ENCODE data around the gene TTN. TPM values are rescaled to one million over a fixed set of nuclear protein-coding genes. Genes with fewer than 3 reads are reported as not detected.
A peak's percentile ranks its signal among the peaks of the same experiment; 100 is the strongest.

TTN gene
- total RNA-seq, 1 donor from 2014 or later = 1.3 TPM

GRCh38 chr2:178829981-178830380 lies 22.8 kb upstream of the TTN start:
- Histone ChIP-seq H4K20me1 (ENCODE audit: low read depth) (no peaks in the 10 kb centered on the region), H2AFZ (replicated peaks) (peak overlapping the region; percentile 78), H3K27me3 (no peaks in the 10 kb centered on the region), H3K4me1 (peaks cover 11% of the 10 kb centered on the region), H3F3A (ENCODE audit: low read depth) (no peaks in the 10 kb centered on the region), H3K27ac (no peak overlapping the region), H3K36me3 (no peaks in the 10 kb centered on the region), H3K9ac (no peak overlapping the region), H3K4me3 (no peak overlapping the region), H3K79me2 (ENCODE audit: low read depth) (no peaks in the 10 kb centered on the region), H3K9me3 (ENCODE audit: low read depth) (no peaks in the 10 kb centered on the region), H3K4me2 (no peak overlapping the region)
- Mint-ChIP-seq H3K4me1 (peaks cover 4% of the 10 kb centered on the region), H3K4me3 (no peak overlapping the region), H3K27ac (no peak overlapping the region), H3K36me3 (no peaks in the 10 kb centered on the region), H3K27me3 (ENCODE audit: insufficient read depth, low read depth) (no peaks in the 10 kb centered on the region), H3K9me3 (peaks cover 2% of the 10 kb centered on the region)
- no peak for TF ChIP-seq EZH2phosphoT487 (IDR thresholded peaks at IDR 0.05)
- TF ChIP-seq CTCF (IDR thresholded peaks at IDR 0.05) = no peak
- TF ChIP-seq EZH2 (IDR thresholded peaks at IDR 0.05) = no peak
- no peak for DNase-seq (ENCODE audit: low spot score)

GRCh38 chr2:178829299-178829960 lies 22.2 kb upstream of the TTN start:
- Mint-ChIP-seq H3K27ac (no peak overlapping the region), H3K36me3 (no peaks in the 10 kb centered on the region)

DNA sequence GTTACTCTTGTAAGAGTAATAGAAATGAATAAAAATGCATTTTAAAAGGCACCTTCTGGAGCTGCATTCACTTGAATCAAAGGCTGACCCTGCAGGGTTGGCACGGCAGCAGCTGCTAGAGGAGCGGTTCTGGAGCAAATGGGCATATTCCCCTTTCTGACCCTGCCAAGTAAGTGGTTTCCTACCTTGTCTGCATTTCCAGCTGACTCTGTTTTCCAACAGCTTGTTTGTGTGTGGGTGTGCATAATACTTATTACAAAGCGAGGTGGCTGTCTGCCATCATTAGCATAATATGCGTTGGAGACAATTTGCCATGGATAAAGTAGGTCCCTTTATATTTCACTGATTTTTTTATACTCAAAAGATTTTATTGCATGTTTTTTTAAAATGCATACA lies 21.3 kb upstream of the TTN start:
- H3K9me3 Mint-ChIP-seq = peaks cover 2% of the 10 kb centered on the region
- H3K4me1 ChIP-seq = peaks cover 11% of the 10 kb centered on the region
- no peaks in the 10 kb centered on the region for H3K27me3 Mint-ChIP-seq (ENCODE audit: insufficient read depth, low read depth)
- H3K36me3 Mint-ChIP-seq = no peaks in the 10 kb centered on the region
- no peak for DNase-seq (ENCODE audit: low spot score)
- no peak overlapping the region for H3K4me3 Mint-ChIP-seq
- no peaks in the 10 kb centered on the region for H3K79me2 ChIP-seq (ENCODE audit: low read depth)
- H3K36me3 ChIP-seq = no peaks in the 10 kb centered on the region
- no peak overlapping the region for H3K27ac ChIP-seq
- peaks cover 4% of the 10 kb centered on the region for H3K4me1 Mint-ChIP-seq
- H2AFZ ChIP-seq (replicated peaks) = peak overlapping the region; percentile 54
- no peak overlapping the region for H3K9ac ChIP-seq
- no peaks in the 10 kb centered on the region for H3F3A ChIP-seq (ENCODE audit: low read depth)
- H3K27me3 ChIP-seq = no peaks in the 10 kb centered on the region
- H3K9me3 ChIP-seq (ENCODE audit: low read depth) = no peaks in the 10 kb centered on the region
- H3K4me2 ChIP-seq = no peak overlapping the region
- TF ChIP-seq EZH2 (IDR thresholded peaks at IDR 0.05) (no peak), CTCF (IDR thresholded peaks at IDR 0.05) (no peak), EZH2phosphoT487 (IDR thresholded peaks at IDR 0.05) (no peak)
- H3K27ac Mint-ChIP-seq = no peak overlapping the region
- H3K4me3 ChIP-seq = no peak overlapping the region
- H4K20me1 ChIP-seq (ENCODE audit: low read depth) = no peaks in the 10 kb centered on the region

More at GRCh38 chr2:178829299-178829960, 22.2 kb upstream of the TTN start:
- Histone ChIP-seq H3F3A (ENCODE audit: low read depth) (no peaks in the 10 kb centered on the region), H3K9ac (no peak overlapping the region), H3K4me3 (no peak overlapping the region), H4K20me1 (ENCODE audit: low read depth) (no peaks in the 10 kb centered on the region), H2AFZ (replicated peaks) (peak overlapping the region; percentile 78), H3K27ac (no peak overlapping the region), H3K79me2 (ENCODE audit: low read depth) (no peaks in the 10 kb centered on the region), H3K36me3 (no peaks in the 10 kb centered on the region), H3K27me3 (no peaks in the 10 kb centered on the region), H3K4me1 (peaks cover 11% of the 10 kb centered on the region), H3K9me3 (ENCODE audit: low read depth) (no peaks in the 10 kb centered on the region), H3K4me2 (no peak overlapping the region)
- Mint-ChIP-seq H3K4me1 (peaks cover 4% of the 10 kb centered on the region), H3K27me3 (ENCODE audit: insufficient read depth, low read depth) (no peaks in the 10 kb centered on the region), H3K4me3 (no peak overlapping the region), H3K9me3 (peaks cover 2% of the 10 kb centered on the region)
- TF ChIP-seq EZH2 (IDR thresholded peaks at IDR 0.05) = no peak
- DNase-seq (ENCODE audit: low spot score) = no peak

DNA sequence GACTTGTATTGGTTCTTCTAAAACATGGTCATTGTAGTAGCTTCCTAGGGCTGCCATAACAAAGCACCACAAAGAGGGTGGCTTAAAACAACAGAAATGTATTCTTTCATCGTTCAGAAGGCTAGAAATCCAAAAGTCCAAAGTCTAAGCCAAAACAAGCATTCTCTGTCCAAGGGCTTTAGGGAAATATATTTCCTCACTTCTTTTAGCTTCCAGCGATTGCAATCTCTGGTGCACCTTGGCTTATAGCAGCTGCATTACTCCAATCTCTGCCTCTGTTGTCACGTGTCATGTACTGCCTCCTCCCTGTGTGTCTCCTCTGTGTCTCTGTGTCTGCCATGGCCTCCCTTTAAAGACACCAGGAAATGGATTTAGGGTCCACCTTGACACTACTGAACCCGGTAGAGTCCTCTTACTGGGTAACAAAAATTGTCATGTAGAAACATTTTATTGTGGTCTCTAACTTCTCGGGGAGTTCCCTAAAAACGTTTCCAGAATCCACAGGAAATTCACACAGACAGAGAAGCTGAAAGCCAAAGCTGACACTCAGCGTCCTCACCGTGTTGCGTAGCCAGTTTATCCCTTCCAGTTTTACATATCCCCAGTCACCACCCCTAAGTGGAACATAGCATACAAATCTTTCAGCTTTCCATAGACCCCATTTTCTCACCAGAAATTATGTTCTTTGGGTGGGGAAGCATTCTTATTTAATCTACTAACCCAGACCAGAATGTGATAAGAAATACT lies 20.7 kb upstream of the TTN start:
- DNase-seq (ENCODE audit: low spot score) = no peak
- Histone ChIP-seq H3K27ac (no peak overlapping the region), H2AFZ (replicated peaks) (peak overlapping the region; percentile 54), H3K9me3 (ENCODE audit: low read depth) (no peaks in the 10 kb centered on the region), H3K79me2 (ENCODE audit: low read depth) (no peaks in the 10 kb centered on the region), H3F3A (ENCODE audit: low read depth) (no peaks in the 10 kb centered on the region), H3K4me2 (no peak overlapping the region), H3K9ac (no peak overlapping the region), H3K4me1 (peaks cover 11% of the 10 kb centered on the region), H4K20me1 (ENCODE audit: low read depth) (no peaks in the 10 kb centered on the region), H3K27me3 (no peaks in the 10 kb centered on the region), H3K4me3 (no peak overlapping the region), H3K36me3 (no peaks in the 10 kb centered on the region)
- H3K27me3 Mint-ChIP-seq (ENCODE audit: insufficient read depth, low read depth) = no peaks in the 10 kb centered on the region
- no peak overlapping the region for H3K4me3 Mint-ChIP-seq
- no peak overlapping the region for H3K27ac Mint-ChIP-seq
- peaks cover 4% of the 10 kb centered on the region for H3K4me1 Mint-ChIP-seq
- TF ChIP-seq EZH2phosphoT487 (IDR thresholded peaks at IDR 0.05) (no peak), EZH2 (IDR thresholded peaks at IDR 0.05) (no peak), CTCF (IDR thresholded peaks at IDR 0.05) (no peak)
- H3K36me3 Mint-ChIP-seq = no peaks in the 10 kb centered on the region
- H3K9me3 Mint-ChIP-seq = peaks cover 2% of the 10 kb centered on the region
